Duodenal mucosa (tissue), 2 donors: ENCODE results near the gene MICALL2.

Experiments
- H3K27ac ChIP-seq: one replicate; pipeline ENCODE4 v1.7.0; 2013; ENCODE audit warnings: low read depth, low read length
- H3K27me3 ChIP-seq, 2 donors: one replicate each; pipeline ENCODE4 v1.7.0; 2013; ENCODE audit warnings: low read length in 2 of 2, control low read depth in 1 of 2; ENCODE audit not compliant: insufficient read depth in 2 of 2, control insufficient read depth in 1 of 2
- H3K36me3 ChIP-seq, 2 donors: one replicate each; pipeline ENCODE4 v1.7.0; 2013; ENCODE audit warnings: low read length in 2 of 2, control low read depth in 1 of 2; ENCODE audit not compliant: insufficient read depth in 2 of 2, control insufficient read depth in 1 of 2
- H3K4me1 ChIP-seq, 2 donors: one replicate each; pipeline ENCODE4 v1.7.0; 2013; ENCODE audit warnings: low read length in 2 of 2, control low read depth in 1 of 2; ENCODE audit not compliant: insufficient read depth in 2 of 2, control insufficient read depth in 1 of 2
- H3K4me3 ChIP-seq, 2 donors: one replicate each; pipeline ENCODE4 v1.7.0; 2013; ENCODE audit warnings: low read length in 2 of 2, low read depth in 1 of 2
- H3K9ac ChIP-seq, 2 donors: one replicate each; pipeline ENCODE4 v1.7.0; 2013; ENCODE audit warnings: low read length in 2 of 2, low read depth in 1 of 2
- H3K9me3 ChIP-seq, 2 donors: one replicate each; pipeline ENCODE4 v1.7.0; 2013; ENCODE audit warnings: low read length in 2 of 2, control low read depth in 1 of 2; ENCODE audit not compliant: control insufficient read depth in 1 of 2

The MICALL2 gene

GRCh38 chr7:1436608-1437007 is 22.7 kb downstream of the MICALL2 start:
- no peak overlapping the region for H3K4me3 ChIP-seq
- no peaks in the 10 kb centered on the region for H3K27me3 ChIP-seq
- no peaks in the 10 kb centered on the region for H3K9me3 ChIP-seq
- peaks cover 0 to 5% of the 10 kb centered on the region in 2 donors for H3K4me1 ChIP-seq
- H3K9ac ChIP-seq: no peak overlapping the region
- peaks cover 12 to 34% of the 10 kb centered on the region in 2 donors for H3K36me3 ChIP-seq
- no peak overlapping the region for H3K27ac ChIP-seq

- no peak overlapping the region for H3K27ac ChIP-seq
- H3K36me3 ChIP-seq: peaks cover 9 to 23% of the 10 kb centered on the region in 2 donors
- no peak overlapping the region for H3K9ac ChIP-seq
- no peak overlapping the region for H3K4me3 ChIP-seq
- H3K27me3 ChIP-seq: no peaks in the 10 kb centered on the region
- H3K4me1 ChIP-seq: peaks cover 0 to 5% of the 10 kb centered on the region in 2 donors
- no peaks in the 10 kb centered on the region for H3K9me3 ChIP-seq
Observed at GRCh38 chr7:1434891-1435670, 24.2 kb downstream of the MICALL2 start.

DNA sequence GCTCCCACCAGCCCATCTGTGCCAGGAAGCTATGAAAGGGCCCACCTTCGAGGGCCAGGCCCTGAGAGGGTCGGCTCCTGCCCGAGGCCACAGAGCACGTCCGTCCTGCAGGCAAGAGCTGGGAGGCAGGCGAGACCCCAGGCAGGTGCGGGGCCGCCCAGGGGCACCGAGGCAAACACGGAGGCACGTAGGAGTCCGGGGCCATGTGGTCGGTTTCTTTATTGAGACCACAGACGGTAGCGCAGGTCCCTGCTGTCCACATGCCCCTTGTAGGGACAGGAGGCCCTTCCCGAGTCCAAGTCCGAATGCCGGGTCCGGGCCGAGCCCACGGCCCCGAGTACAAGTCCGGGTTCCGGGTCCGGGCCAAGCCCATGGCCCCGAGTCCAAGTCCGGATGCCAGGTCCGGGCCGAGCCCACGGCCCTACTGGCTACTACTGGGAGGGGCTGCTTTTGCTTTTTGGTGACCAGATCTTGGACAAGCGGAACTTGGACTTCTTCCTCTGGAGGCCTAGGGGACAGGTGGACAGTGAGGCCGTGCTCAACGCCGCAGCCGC is 25.0 kb downstream of the MICALL2 start:
- no peak overlapping the region for H3K9ac ChIP-seq
- peaks cover 4 to 16% of the 10 kb centered on the region in 2 donors for H3K36me3 ChIP-seq
- no peaks in the 10 kb centered on the region for H3K9me3 ChIP-seq

DNA sequence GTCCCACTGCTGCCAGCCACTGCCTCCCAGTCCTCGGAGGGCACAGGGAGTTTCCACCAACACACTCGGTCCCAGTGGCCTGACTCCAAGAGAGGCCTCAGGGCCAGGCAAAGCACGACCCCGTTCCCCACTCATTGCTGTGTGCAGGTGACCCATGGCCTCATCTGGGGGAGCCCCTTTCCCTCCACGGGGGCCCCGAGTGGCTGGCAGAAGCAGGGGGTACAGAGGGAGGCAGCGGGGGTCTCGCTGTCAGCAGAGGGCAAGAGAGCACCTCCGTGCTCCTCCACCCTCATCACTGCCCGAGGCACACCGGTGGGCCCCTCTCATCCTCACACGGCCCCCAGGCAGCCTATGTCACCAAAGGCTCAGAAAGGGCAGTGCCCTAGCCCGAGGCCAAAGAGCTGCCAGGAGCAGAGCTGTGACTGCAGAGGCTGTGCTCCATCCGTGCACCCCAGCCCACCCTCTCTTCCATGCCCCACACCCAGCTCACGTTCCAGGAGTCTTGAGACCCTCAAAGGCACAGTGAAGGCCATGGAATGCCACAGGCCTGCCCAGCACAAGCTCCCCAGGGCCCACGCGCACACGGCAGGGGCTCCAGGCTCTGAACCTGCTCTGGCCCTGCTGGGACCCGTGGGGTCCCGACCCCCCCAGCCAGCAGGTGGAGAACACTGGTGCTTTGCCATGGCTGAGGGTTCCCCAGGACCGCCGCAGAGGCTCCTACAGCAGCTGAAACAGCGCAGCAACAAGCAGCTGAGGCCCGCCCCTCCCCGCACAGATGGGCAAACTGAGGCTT is 25.9 kb downstream of the MICALL2 start:
- Histone ChIP-seq H3K27ac (no peak overlapping the region), H3K27me3 (no peaks in the 10 kb centered on the region), H3K9ac (no peak overlapping the region), H3K9me3 (no peaks in the 10 kb centered on the region), H3K4me1 (peaks cover 0 to 5% of the 10 kb centered on the region in 2 donors), H3K36me3 (peaks cover 0 to 8% of the 10 kb centered on the region in 2 donors), H3K4me3 (no peak overlapping the region)

More for the DNA sequence above, 25.0 kb downstream of the MICALL2 start:
- H3K27ac ChIP-seq: no peak overlapping the region
- no peak overlapping the region for H3K4me3 ChIP-seq
- no peaks in the 10 kb centered on the region for H3K27me3 ChIP-seq
- peaks cover 0 to 5% of the 10 kb centered on the region in 2 donors for H3K4me1 ChIP-seq

DNA sequence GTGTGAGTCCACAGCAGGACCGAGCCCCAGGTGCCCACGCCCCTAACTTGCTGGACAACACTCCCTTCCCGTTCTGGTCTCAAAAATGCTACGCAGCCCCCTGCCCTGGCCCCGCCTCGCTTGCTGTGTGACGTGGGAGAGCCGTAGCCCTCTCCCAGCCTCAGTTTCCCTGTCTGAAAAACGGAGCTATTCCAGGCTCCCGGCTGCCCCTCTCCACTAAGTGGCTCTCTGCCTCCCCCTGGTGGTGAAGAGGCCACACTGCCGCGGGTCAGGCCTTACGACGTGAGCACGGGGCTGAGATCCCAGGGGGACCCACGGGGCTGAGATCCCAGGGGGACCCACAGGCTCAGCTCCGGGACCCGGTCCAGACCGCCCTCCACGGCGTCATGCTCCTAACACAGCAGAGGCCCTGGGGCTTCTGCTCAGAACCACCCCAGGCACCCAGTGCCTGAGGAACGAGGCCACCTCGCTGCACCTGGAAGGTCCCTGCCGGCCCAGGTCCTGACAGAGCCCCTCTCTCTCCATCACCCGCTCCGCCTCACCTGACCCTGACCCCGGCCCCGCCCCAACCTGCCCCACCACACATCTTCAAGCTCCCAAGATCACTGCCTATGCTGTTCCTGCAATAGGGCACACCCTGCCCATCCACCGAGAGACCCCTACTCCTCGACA is 26.7 kb downstream of the MICALL2 start:
- Histone ChIP-seq H3K4me3 (no peak overlapping the region), H3K9ac (no peak overlapping the region), H3K4me1 (peaks cover 0 to 5% of the 10 kb centered on the region in 2 donors), H3K9me3 (no peaks in the 10 kb centered on the region), H3K27ac (no peak overlapping the region), H3K27me3 (no peaks in the 10 kb centered on the region), H3K36me3 (peaks cover 0 to 6% of the 10 kb centered on the region in 2 donors)

GRCh38 chr7:1431634-1432380 is 27.5 kb downstream of the MICALL2 start:
- Histone ChIP-seq H3K9me3 (no peaks in the 10 kb centered on the region), H3K9ac (no peak overlapping the region), H3K27me3 (no peaks in the 10 kb centered on the region), H3K4me3 (no peak overlapping the region), H3K4me1 (peaks cover 0 to 5% of the 10 kb centered on the region in 2 donors), H3K36me3 (peaks cover 0 to under 1% of the 10 kb centered on the region in 2 donors), H3K27ac (no peak overlapping the region)

- Histone ChIP-seq H3K4me3 (no peak overlapping the region), H3K27me3 (no peaks in the 10 kb centered on the region), H3K27ac (no peak overlapping the region), H3K4me1 (peaks cover 0 to 5% of the 10 kb centered on the region in 2 donors), H3K9ac (no peak overlapping the region), H3K36me3 (no peaks in the 10 kb centered on the region), H3K9me3 (no peaks in the 10 kb centered on the region)
Observed at GRCh38 chr7:1431226-1431625, 28.0 kb downstream of the MICALL2 start.

DNA sequence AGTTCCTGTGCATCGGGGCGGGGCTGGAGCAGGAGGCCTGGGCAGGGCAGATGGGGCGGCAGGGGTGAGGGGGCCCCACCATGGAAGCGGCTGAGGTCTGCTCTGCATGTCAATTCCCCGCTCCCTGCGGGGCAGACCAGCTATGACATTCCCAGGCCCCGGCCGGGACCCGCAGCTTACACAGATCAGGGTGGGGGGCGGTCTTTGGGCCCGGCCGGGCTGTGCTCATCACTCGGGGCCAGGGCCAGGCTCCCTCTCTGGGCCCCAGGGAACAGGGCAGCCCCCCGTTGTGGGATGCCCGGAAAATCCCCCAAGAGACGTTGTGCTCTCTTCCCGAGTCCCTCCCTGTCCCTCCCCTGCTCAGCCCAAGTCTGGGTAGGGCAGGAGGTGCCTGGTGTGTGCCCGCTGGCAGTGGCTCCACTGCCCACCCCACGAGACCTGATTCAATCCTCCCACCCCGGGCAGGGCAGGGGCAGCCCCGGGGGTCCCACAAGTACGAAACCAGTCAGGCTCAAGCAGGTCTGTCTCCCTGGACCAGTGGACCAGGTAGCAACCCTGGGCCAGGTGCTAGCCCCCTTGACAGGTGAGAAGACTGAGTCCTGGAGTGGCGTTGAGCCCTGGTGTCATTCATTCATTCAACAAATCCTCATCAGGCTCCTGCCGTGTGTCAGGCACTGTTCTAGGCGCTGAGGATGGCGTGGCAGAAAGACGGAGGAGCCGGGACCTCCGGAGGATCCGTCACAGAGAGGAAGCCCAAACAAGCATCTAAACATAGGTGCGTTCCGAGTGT is 29.0 kb downstream of the MICALL2 start:
- Histone ChIP-seq H3K27ac (no peak overlapping the region), H3K9ac (no peak overlapping the region), H3K4me1 (peaks cover 0 to 5% of the 10 kb centered on the region in 2 donors), H3K9me3 (no peaks in the 10 kb centered on the region), H3K27me3 (no peaks in the 10 kb centered on the region), H3K36me3 (no peaks in the 10 kb centered on the region), H3K4me3 (no peak overlapping the region)

- Histone ChIP-seq H3K27me3 (no peaks in the 10 kb centered on the region), H3K9me3 (no peaks in the 10 kb centered on the region)
Observed at GRCh38 chr7:1428941-1429501, 30.2 kb downstream of the MICALL2 start.

More at GRCh38 chr7:1428941-1429501, 30.2 kb downstream of the MICALL2 start:
- H3K4me3 ChIP-seq: no peak overlapping the region
- H3K4me1 ChIP-seq: peaks cover 0 to 5% of the 10 kb centered on the region in 2 donors
- H3K9ac ChIP-seq: no peak overlapping the region
- no peaks in the 10 kb centered on the region for H3K36me3 ChIP-seq
- H3K27ac ChIP-seq: no peak overlapping the region
